HG03432 (cell line): ENCODE results near the gene SNX32.

ENCODE experiments used
- ATAC-seq: cut with Tn5 transposase; IDR thresholded peaks from one replicate; pipeline ENCODE4 v1.9.1; 2021; ENCODE audit warnings: mild to moderate bottlenecking, moderate library complexity; ENCODE audit not compliant: unreplicated experiment

SNX32 gene

GRCh38 chr11:65833297-65834030, at the start of gene SNX32:
SNX32 (plus strand) TSS chr11:65833963; CDS start chr11:65834066, 103 bp downstream.
- ATAC-seq = peak; percentile 93

- no peak for ATAC-seq
Measured at GRCh38 chr11:65785319-65786007, 48.3 kb upstream of the SNX32 start.

DNA sequence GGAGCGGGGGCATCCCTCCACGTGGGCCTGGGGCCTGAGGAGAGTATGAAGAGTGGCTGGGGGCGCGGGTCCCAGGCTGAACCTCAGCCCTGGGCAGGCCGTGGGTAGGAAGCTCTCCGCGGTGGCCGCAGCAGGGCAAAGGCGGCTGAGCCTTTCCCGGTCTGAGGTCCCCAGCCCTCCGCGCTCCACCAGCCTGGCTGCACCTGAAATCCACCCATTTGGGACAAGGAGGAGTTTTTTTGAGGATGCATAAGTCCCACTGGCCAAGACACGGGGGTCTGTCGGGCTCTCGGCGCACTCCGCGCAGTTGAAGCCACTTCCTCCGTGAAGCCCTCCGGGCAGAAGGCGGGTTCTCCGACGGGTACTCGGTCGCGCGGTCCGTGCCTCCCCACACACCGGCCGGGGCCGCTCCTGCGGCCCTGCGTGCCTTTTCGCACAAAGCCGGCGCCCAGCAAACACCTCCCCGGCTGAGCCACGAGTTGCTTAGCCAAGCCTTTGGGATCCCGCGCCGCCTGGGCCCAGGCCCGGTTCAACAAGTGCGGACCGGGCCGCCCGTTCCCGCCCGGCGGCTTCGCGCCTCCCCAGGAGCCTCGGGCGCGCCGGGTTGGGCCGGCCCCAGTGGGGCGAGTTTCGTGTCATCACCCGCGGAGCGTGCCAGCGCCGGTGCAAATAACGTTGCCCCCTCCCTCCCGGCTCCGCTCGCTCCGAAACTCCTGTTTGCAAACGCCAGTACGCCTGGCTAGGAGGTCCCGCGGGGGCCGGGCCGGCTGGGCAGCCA, 47.6 kb upstream of the SNX32 start:
- no peak for ATAC-seq

DNA sequence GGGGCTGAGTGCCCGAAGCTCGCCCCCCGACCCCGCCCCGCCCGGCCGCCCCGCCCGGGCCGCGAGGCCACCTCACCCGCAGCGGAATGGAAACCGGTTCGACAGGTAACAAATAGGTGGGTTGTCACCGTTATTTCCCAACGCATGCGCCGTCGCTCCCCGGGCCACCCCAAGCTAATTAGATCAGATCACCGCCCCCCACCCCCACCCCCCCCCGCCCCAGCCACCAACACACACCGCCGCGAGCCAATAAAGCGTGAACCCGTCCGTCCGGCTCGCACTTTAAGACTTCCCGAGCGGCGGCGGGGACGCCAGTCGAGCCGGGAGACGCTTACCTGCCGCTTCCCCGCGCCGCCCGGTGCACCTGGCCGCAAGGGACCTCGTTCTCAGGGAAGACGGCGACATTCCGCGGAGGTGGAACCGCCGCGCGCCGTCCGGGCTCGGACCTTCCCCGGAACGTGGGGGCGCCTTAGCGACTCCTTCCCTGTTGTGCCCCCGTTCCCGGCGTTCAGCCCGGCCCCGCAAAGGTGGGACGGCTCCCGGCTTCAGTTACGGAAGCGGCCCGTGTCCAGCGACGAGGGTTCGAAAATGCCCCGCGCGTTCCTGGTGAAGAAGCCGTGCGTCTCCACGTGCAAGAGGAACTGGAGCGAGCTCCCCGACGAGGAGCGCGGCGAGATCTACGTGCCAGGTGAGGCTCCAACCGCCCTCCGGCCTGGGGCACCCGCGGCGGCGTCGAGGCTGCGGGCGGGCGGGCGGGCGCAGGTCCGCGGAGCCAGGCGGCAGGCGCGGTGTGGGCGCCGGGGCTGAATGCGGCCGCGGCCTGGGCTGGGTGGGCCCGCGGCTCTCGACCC, 46.8 kb upstream of the SNX32 start, which contains the start of gene OVOL1:
TSS of gene OVOL1 (plus strand) at position 278 of the 851 bp plus-strand sequence. CDS start at position 589, 311 bp downstream.
- ATAC-seq = no peak

- ATAC-seq = no peak
Measured at GRCh38 chr11:65787649-65788622, 45.8 kb upstream of the SNX32 start.

DNA sequence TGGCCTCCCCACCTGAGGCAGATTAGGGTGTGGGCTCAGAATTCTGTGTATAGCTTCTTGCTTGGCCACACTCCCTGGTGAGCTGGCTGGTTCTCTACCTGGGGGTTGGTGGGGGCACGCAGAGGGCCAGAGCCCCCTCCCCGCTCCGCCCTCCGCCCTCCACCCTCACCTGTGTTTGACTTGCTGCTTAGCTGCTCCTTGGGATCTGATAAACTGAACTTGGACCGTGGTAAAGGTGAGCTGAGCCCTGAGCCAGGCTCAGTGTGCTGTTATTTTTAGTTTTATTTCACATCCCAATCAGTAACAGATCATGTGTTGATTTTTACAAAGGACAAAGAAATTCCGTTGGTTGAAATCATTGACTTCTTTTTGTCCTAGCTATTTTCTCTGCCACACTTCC, 44.9 kb upstream of the SNX32 start:
- ATAC-seq = no peak

DNA sequence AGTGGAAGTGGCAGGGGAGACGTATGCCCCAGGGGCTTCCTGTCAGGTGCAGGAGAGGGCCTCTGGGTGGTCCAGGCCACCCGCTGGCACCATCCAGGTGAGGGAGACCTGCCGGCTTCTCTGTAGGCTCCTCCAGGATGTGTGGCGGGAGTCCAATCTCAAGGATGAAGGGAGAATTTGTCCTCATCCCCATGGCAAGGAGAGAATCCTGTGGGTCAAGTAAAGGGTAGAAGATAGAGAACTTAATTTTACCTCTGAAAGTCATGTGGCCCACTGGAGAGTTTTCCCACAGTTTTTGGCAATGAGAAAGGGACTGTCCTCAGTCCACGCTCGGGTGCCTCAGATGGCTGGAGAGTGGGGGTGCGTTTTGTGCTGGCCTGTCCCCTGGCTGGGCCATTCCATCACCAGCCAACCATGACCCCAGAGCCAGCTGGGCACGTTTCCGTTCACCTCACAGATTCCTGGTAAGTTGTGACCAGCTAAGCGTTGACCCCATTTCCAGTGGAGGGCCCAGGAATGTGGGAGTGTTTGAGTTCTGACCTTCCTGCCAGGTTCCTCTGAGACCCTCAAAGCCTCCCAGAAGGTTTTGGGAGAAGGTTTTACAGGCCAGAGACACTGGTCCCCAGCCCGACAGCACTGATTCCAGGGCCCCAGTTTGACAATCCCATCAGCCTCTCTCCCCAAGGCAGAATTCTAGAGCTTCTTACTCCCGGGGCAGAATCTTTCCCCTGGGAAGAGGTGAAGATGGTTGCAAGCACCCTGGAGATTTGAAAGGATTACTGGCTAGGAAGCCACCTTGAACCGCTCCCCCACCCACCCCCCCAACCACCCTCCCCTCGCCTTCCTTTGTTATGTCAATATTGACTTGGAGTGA, 44.3 kb upstream of the SNX32 start:
- ATAC-seq = no peak

DNA sequence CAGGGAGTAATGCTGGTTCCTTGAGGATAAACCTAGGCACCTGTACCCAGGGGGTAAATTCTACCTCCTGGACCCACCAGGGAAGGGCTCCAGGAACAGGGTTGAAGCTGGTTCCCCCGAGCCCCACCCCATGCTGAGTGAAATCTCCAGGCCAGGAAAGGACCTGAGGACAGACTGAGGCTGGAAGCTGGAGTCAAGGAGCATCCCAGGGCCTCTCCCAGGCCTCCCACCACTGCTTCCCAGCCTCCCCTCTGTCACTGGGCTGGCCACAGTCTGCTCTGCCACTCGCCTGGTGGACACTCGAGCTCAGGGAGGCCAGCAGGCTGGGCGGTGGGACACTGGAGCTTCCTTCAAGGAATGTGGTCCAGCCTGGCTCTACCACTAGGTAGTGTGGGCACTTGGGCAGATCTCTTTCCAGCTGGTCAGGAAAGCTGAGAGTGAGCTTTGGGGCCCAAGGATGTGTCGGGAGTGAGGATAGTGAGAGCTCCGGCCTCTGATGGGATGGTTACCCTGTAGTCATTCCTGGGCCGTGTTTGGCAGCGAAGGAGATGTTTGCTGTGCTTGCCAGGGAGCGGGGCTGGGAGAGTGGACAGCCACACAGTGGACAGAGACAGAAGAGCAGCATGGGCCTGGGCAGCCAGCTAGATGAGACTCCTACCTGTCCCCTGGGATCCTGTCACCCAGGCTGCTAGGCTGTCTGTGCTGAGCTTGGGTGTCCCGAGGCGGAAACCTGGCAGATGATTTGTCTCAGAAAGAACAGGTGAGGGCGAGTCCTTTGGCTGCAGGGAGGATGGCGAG, 43.5 kb upstream of the SNX32 start:
- ATAC-seq = no peak

DNA sequence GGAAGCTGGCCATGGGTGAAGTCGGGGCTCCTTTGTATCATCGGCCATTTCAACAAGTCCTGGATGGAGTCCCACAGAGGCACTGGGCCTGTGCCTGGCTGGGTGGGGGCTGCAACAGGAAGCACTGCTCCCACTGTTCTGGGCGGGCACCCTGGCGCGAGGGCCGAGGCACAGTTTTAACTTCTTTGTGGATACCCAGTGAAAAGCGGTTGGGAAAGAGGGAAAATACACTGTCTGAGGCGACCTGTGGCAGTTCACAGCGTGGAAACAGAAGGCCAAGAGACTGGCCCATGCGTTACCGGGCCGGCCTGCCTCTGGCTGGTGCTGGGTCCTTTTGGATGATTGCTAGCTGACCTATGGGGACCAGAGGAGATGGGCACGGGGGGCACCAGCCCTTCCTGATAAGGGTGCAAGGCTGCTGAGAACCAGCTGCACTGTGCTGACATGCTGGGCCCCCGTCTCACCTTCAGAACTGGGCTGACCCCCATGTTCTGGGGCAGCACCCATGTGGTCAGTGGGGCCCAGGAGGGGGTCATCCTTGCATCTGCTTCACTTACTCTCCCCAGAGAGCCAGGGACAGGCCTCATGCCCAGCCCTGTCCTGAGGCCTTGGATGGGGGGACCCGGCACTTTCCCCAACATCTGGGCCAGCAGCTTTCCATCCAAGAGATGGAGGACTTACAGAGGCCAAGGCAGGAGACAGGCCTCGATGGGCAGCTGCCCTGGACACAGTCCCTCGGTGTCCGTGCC, 42.7 kb upstream of the SNX32 start:
- peak; percentile 10 for ATAC-seq

DNA sequence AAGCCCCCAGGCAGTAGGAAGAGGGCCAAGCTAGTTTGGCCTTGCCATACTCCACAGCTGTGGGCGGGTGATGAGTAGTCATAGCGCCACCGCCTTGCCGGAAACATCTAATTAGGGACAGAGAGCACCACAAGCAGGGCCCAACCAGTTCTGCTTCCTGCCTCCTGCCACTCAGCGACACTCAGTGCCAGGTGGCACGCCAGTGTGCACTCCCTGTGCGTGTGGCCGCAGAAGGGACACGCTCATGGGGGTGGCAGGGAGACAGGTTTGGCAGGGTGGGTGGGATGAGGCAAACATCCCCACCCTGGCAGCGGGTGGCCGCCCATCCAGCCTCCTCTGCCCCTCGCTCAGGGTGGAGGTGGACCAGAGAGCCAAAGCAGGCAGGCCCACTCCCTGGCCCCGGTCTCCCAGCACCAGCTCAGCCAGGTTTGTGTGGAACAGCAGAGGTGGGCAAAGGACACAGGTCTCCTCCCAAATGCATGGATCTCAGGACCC, 42.0 kb upstream of the SNX32 start:
- peak; percentile 90 for ATAC-seq

- no peak for ATAC-seq
Measured at GRCh38 chr11:65792456-65792855, 41.3 kb upstream of the SNX32 start.

GRCh38 chr11:65793144-65793581, 40.6 kb upstream of the SNX32 start:
- ATAC-seq = no peak

DNA sequence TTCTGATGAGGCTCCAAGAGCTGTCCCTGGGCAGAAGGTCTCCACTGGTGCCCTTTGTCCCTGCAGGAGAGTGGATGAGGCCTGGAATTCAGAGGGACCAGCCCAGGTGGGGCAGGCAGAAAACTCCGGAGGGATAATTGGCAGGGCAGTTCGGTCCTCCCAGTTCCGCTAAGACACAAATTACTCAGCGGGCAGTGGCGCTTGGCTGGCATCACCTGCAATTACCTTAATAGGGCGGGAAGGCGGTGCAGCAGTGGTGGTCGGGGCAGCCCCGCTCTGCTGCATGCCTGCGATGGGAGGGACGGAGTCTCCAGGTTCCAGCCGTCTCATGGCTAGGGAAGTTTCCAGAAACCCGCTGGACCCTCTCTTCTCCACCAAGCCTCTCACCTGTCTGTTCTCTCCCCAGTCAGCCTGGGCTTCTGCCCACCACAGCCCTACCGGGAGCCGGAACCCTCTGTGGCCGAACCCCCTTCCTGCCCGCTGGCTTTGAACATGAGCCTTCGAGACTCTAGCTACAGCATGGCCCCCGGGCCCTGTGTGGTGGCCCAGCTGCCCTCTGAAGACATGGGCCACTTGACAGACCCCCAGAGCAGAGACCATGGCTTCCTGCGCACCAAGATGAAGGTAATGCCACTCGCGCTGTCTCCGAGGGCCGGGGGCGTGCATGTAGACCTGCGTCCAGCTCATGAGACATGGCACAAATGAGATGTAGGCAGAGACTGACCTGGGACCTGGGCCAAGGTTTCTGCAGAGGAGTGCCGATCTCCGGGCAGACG, 40.0 kb upstream of the SNX32 start:
- no peak for ATAC-seq

DNA sequence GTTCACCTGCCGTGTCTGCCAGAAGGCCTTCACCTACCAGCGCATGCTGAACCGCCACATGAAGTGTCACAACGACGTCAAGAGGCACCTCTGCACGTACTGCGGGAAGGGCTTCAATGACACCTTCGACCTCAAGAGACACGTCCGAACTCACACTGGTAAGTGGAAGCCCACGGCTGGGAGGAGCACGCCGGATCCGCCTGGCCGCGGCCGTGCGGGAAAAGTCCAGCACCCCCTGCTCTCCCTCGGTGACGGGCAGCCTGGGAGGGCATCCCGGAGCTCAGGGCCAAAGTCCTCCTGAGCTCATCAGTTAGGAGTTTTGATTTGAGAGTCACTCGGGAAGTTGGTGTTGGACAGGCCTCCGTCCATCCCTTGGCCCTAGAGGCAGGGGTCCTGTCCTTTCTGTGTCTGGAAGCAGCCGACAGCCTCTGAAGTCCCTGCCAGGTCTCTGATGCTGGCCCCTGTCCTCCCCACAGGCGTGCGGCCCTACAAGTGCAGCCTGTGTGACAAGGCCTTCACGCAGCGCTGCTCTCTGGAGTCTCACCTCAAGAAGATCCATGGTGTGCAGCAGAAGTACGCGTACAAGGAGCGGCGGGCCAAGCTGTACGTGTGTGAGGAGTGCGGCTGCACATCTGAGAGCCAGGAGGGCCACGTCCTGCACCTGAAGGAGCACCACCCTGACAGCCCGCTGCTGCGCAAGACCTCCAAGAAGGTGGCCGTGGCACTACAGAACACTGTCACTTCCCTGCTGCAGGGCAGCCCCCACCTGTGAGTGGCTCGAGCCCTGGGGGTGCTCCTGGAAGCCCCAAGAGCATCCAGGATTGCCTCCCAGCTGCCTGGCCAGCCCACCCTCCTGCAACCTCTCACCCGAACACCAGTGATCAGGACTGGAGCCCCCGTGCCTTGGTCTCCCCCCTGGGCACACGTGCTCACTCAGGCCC, 38.9 kb upstream of the SNX32 start:
- no peak for ATAC-seq
